Esophagus muscularis mucosa (tissue), 4 donors: ENCODE measurements around the gene ZNF516. TPM values are rescaled to one million over a fixed set of nuclear protein-coding genes. Genes with fewer than 3 reads are reported as not detected.

Experiments
- DNase-seq: peaks from one replicate; pipeline ENCODE4 v3.0.0-alpha.2; 2017; ENCODE audit errors: extremely low spot score
- H3K27ac ChIP-seq, 4 donors: fragments of 200-600 bp; sonication (generic); replicated peaks in 1 of 4; 1 replicate in 3 of 4; 2 replicates in 1 of 4; pipeline ENCODE4 v1.5.1; 2016 to 2019; ENCODE audit warnings: mild to moderate bottlenecking in 1 of 4
- H3K27me3 ChIP-seq, 4 donors: fragments of 200-600 bp; sonication (generic); one replicate each; pipeline versions ENCODE4 v1.5.1 to v1.6.0; 2016 to 2019
- H3K36me3 ChIP-seq, 4 donors: fragments of 200-600 bp; sonication (generic); one replicate each; pipeline ENCODE4 v1.5.1; 2016 to 2019
- H3K4me1 ChIP-seq, 4 donors: fragments of 200-600 bp; sonication (generic); one replicate each; pipeline ENCODE4 v1.5.1; 2016 to 2019
- H3K4me3 ChIP-seq, 4 donors: fragments of 200-600 bp; sonication (generic); 1 replicate in 2 of 4; 2 replicates in 2 of 4; pipeline ENCODE4 v1.5.1; 2016 to 2019; ENCODE audit warnings: mild to moderate bottlenecking in 4 of 4, moderate library complexity in 1 of 4
- H3K9me3 ChIP-seq, 4 donors: fragments of 200-600 bp; sonication (generic); 1 replicate in 3 of 4; 2 replicates in 1 of 4; pipeline ENCODE4 v1.5.1; 2016 to 2019
- EP300 ChIP-seq: sonication (generic); formaldehyde crosslinking; IDR thresholded peaks from one replicate; pipeline ENCODE4 v1.6.1; 2017; ENCODE audit warnings: antibody characterized with exemption
- POLR2A ChIP-seq: fragments of 450-650 bp; IDR thresholded peaks from one replicate; pipeline ENCODE4 v1.6.1; 2017; ENCODE audit warnings: antibody characterized with exemption, moderate library complexity, mild to moderate bottlenecking, low read depth
- POLR2AphosphoS5 ChIP-seq, 2 donors: sonication (generic); formaldehyde crosslinking; IDR thresholded peaks; one replicate each; pipeline ENCODE4 v1.6.1; 2017; ENCODE audit warnings: antibody characterized with exemption in 2 of 2
- WGBS: methylation state at CpG from one replicate; pipeline ENCODE4 v1.1.5; 2018; 5-methylcytosine and 5-hydroxymethylcytosine counted together
- intact Hi-C: fragments of 100-400 bp; cut with DNase I; formaldehyde crosslinking; loops from one replicate; pipeline ENCODE4 v1.15.1; 2023
- total RNA-seq, 4 donors: library from RNA; depleted of rRNA; stranded (reverse); fragments of >200 nt; gene quantifications; one replicate each; pipeline versions ENCODE4 v1.1.0 to v1.2.1, GENCODE V29; 2016
- TF ChIP-seq, protein P1 (sequence below), 3 experiments: fragments of 200-600 bp in 2 of 3; fragments of 450-650 bp in 1 of 3; sonication (generic) in 2 of 3; IDR thresholded peaks; one replicate each; pipeline ENCODE4 v1.5.1; 2017 to 2019; ENCODE audit warnings: antibody characterized with exemption in 3 of 3, mild to moderate bottlenecking in 2 of 3, moderate library complexity in 1 of 3

Gene ZNF516
- total RNA-seq, 4 donors from 2014 or later: 28.5 to 44.9 (median 35.8) TPM

DNA sequence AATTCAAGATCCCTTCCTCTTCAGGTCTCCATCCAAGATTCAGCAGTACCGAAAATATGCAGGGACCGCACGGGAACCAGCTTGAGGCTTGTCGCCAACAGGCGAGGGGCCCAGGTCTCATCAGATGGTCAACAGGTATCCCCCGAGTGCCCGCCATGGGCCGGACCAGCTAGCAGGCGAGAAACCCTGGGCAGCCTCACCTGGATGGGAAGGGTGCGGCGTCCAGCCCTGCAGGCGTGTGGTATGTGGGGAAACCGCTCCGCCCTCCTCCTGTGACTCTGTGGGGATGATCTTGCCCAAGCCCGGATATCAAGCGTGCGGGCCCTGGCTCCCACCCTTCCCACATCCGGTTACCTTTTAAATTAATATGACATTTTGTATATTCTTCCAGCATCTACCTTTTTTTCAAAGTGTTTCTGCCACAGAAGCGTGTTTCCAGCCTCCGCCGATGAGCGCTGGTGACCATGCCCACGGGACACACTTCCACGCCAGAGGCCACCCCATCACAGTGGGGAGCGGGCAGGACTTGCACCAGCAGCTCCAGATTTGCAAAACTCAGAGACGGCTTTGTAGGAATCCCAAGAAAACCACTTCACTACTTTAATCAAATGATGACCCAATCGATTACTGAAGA, 33.2 kb downstream of the ZNF516 start:
- no peaks in the 10 kb centered on the region for H3K9me3 ChIP-seq
- TF ChIP-seq, protein P1, sequence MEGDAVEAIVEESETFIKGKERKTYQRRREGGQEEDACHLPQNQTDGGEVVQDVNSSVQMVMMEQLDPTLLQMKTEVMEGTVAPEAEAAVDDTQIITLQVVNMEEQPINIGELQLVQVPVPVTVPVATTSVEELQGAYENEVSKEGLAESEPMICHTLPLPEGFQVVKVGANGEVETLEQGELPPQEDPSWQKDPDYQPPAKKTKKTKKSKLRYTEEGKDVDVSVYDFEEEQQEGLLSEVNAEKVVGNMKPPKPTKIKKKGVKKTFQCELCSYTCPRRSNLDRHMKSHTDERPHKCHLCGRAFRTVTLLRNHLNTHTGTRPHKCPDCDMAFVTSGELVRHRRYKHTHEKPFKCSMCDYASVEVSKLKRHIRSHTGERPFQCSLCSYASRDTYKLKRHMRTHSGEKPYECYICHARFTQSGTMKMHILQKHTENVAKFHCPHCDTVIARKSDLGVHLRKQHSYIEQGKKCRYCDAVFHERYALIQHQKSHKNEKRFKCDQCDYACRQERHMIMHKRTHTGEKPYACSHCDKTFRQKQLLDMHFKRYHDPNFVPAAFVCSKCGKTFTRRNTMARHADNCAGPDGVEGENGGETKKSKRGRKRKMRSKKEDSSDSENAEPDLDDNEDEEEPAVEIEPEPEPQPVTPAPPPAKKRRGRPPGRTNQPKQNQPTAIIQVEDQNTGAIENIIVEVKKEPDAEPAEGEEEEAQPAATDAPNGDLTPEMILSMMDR (IDR thresholded peaks at IDR 0.05): no peak
- TF ChIP-seq POLR2AphosphoS5 (IDR thresholded peaks at IDR 0.05) (no peak), EP300 (no peak), POLR2A (no peak)
- peaks cover 15 to 56% (median 36%) of the 10 kb centered on the region in 4 donors for H3K4me1 ChIP-seq
- no peaks in the 10 kb centered on the region for H3K27me3 ChIP-seq
- no peak overlapping the region for H3K27ac ChIP-seq
- intact Hi-C loops: no loop called here
- H3K36me3 ChIP-seq: peaks cover 0 to 21% (median 9%) of the 10 kb centered on the region in 4 donors
- no peak overlapping the region for H3K4me3 ChIP-seq
- WGBS: 94% methylated on average over 27 of the region's 27 CpGs
- peak; percentile 90 for DNase-seq

DNA sequence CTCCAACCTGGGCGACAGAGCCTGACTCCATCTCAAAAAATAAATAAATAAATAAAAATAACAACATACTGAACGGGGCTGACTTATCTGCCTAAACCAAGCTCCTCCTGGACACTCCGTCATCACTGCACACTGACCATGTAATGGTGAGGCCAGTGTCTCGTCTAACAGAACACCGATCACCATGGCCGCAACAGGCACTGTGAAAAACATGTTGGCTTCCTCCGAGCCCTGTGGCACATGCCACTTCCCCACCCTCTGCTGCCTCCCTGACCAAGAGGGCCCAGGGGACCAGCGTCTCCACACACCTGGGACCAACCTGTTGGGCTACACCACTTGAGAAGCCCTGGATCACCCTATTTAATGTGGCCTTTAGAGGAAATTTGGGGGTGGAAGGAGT, 33.9 kb downstream of the ZNF516 start:
- Histone ChIP-seq H3K4me3 (no peak overlapping the region), H3K27me3 (no peaks in the 10 kb centered on the region), H3K4me1 (peaks cover 15 to 57% (median 36%) of the 10 kb centered on the region in 4 donors), H3K36me3 (peaks cover 0 to 21% (median 9%) of the 10 kb centered on the region in 4 donors), H3K9me3 (no peaks in the 10 kb centered on the region), H3K27ac (peak overlapping the region in 3 of 4 donors; percentile 74 to 87 (median 83))
- TF ChIP-seq, protein P1 (IDR thresholded peaks at IDR 0.05): no peak
- no peak for TF ChIP-seq POLR2A
- TF ChIP-seq EP300: no peak
- TF ChIP-seq POLR2AphosphoS5 (IDR thresholded peaks at IDR 0.05): no peak
- 89% methylated on average over 8 of the region's 8 CpGs for WGBS
- no peak for DNase-seq
- intact Hi-C loops: no loop called here

DNA sequence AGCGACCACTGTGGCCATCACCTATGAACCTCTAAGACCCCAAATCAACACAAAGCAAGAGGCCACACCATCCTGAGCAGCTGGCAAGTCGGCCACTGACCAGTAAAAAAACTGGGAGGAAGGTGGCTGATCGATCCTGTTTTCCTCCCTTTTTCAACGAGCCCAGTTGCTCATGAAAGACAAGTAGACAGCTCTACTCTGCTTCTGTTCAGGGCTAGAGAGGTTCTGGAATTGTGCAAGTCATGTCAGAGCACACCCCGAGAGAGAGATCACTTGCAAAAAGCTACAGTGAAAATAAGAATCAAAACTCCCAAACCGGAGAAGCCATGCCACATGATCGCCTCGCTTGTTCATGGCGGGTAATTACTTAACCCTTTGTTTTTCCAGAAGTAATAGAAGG, 34.6 kb downstream of the ZNF516 start:
- TF ChIP-seq EP300: no peak
- TF ChIP-seq POLR2AphosphoS5 (IDR thresholded peaks at IDR 0.05): no peak
- TF ChIP-seq, protein P1 (IDR thresholded peaks at IDR 0.05): no peak
- TF ChIP-seq POLR2A: no peak
- peak overlapping the region; percentile 74 to 87 (median 80) for H3K27ac ChIP-seq
- H3K9me3 ChIP-seq: no peaks in the 10 kb centered on the region
- no peak for DNase-seq
- intact Hi-C loops: no loop called here
- peaks cover 0 to 21% (median 9%) of the 10 kb centered on the region in 4 donors for H3K36me3 ChIP-seq
- H3K4me3 ChIP-seq: peak overlapping the region in 1 of 4 donors; percentile 44
- H3K4me1 ChIP-seq: peaks cover 15 to 57% (median 42%) of the 10 kb centered on the region in 4 donors
- H3K27me3 ChIP-seq: no peaks in the 10 kb centered on the region
- 68% methylated on average over 9 of the region's 9 CpGs for WGBS

DNA sequence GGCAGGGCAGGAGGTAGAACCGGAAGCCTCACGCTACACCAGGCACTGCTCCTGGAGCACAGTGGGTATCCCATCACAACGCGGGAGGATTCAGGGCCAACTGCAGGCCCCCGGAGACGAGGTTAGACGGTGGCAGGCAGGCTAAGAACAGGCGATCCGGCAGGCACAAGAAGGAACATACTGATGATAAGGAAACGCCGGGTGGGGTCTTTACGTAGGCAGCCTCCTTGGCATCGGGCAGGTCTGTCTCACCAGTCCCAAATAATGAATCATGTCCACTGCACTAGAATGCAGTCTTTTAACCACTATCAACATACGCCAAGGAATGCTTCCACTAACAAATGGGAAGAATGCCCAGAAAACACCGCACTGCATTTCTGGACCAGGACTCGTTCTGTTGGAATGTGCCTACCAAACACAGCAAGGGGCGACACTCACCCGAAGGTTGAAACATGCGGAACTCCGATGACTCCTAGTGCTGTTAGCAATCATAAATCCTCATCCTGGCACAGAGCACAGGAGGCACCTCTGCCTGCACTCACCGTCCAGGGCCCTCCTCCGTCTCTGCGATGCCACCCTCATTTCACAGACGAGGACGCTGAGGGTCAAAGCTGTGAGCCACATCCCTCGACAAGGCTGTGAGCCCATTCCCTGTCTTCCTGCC, 35.2 kb downstream of the ZNF516 start:
- TF ChIP-seq POLR2A: no peak
- TF ChIP-seq POLR2AphosphoS5 (IDR thresholded peaks at IDR 0.05): peak in 1 of 2 donors; percentile 31
- no peak for TF ChIP-seq EP300
- TF ChIP-seq, protein P1 (IDR thresholded peaks at IDR 0.05): no peak
- Histone ChIP-seq H3K27me3 (no peaks in the 10 kb centered on the region), H3K36me3 (peaks cover 0 to 21% (median 9%) of the 10 kb centered on the region in 4 donors), H3K4me3 (peak overlapping the region; percentile 26 to 44 (median 38)), H3K4me1 (peaks cover 15 to 62% (median 49%) of the 10 kb centered on the region in 4 donors), H3K9me3 (no peaks in the 10 kb centered on the region), H3K27ac (peak overlapping the region; percentile 74 to 87 (median 80))
- WGBS: 51% methylated on average over 25 of the region's 26 CpGs
- DNase-seq: no peak
- intact Hi-C loops: no loop called here
